CD4-positive, alpha-beta T cell treated with Interleukin-6 for 4 hours (primary cell): Measurements from ENCODE around the gene MERTK.
"Not testable (repeated sequence)": the region's sequence is repeated elsewhere in the genome, so short reads cannot be mapped to it uniquely, and the experiment has no call there.

Source experiments
- DNase-seq: peaks from one replicate; pipeline ENCODE4 v3.0.0-alpha.2; 2020; ENCODE audit warnings: mixed read lengths

The MERTK gene

GRCh38 chr2:112019569-112019982 is 121.2 kb downstream of the MERTK start:
- no peak for DNase-seq

DNA sequence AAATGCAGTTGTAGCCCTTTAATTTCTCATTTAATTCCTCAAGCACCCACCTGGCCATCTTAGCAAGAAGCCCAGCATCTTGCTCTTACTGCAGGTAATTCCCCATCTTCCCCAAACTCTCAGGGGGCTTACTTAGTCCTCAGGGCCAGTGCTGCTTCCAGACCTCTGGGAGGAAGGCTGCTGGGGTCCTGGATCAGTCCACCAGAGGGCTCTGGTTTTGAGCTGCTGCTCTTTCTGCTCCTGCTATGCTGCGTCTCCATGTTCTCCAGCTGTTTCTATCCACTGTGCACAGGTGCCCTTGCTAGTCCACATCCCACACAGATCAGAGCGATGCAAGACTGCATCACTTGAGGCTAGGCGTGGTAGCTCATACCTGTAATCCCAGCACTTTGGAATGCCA is 122.2 kb downstream of the MERTK start:
- DNase-seq = no peak

GRCh38 chr2:112021290-112021689 is 122.9 kb downstream of the MERTK start:
- no peak for DNase-seq

DNA sequence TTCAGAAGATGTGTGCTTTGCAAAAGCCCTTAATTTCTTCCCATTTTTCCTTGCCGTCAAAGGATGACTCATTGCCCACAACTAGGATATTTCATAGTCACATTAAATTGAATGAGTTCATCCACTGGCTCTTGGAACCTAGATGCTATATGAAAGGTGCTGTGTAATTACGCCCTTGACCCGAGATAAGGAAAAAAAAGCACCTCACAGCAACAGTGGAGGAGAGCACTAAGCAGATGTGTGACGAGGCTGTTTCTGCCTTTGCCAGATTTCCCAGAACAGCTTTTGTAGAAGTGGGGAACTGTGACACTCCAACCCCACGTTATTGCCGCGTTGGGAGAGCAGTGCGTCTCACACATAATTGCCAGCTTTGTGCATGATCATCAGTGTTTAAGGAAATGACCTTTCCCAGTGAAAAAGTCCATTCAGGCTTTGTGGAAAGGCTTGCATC is 123.4 kb downstream of the MERTK start:
- no peak for DNase-seq

DNA sequence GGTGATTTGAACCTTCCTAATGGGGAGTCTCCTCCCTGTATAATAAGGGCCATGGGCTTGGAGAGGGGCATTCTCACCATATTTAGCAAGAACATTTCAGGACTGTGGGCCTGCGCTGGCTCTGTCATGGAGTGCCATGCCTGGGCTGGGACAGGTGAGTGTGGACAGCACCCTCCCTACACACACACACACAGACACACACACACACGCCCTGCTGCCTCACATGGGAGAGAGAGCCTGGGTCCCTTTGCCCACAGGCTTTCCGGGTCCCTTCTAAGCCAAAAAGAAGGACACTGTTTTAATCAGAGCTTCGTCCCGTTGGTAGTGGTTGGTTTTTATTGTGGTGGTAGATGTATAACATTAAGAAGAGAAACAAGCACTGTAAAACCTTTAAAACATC is 125.3 kb downstream of the MERTK start:
- no peak for DNase-seq

- no peak for DNase-seq
Measured at GRCh38 chr2:112024231-112024630, 125.8 kb downstream of the MERTK start.

DNA sequence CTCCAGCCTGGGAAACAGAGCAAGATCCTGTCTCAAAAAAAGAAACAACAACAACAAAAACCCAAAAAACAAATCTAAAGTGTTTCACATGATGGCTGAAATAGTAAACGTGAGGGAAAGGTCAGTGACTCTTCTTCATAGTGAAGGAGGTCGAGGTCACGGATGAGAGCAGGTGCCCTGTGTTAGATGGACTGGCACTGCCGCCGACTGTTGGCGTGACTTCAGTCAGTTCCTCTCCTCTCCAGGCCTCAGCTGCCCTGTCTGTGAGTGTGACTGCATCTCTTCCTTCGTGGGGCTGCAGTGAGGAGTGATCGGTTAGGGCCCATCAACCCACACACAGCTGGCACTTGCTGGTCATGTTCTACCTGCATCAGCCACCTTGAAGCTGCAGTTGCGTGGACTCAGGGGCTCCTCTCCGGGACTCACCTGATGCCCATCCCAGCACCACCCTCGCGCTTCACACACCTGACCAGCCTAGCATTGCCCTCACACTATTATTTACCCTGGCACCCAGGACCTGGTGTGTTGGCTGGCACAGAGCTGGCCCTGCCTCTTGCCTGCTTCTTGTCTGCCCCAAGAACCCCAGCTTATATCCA is 126.6 kb downstream of the MERTK start:
- no peak for DNase-seq

- no peak for DNase-seq
Measured at GRCh38 chr2:112026509-112026908, 128.1 kb downstream of the MERTK start.

DNA sequence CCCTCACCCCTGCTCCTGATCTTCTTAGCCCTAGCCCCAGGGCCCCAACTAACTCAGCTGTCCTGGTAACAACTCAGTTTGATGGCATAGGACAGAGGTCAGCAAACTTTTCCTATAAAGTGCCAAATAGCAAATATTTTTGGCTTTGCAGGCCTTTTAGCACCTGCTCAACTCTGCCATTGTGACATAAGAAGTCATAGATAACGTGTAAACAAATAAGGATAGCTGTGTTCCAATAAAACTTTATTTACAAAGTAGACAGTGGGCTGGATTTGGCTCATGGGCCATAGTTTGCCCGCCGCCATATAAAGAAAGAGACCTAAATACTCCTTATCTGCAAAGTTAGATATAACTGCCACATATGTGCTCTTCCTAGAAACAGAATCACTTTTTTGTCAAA is 129.4 kb downstream of the MERTK start:
- DNase-seq = no peak

GRCh38 chr2:112029164-112029563 is 130.8 kb downstream of the MERTK start:
- DNase-seq = no peak

GRCh38 chr2:112031473-112032223 is 133.2 kb downstream of the MERTK start:
- no peak for DNase-seq

DNA sequence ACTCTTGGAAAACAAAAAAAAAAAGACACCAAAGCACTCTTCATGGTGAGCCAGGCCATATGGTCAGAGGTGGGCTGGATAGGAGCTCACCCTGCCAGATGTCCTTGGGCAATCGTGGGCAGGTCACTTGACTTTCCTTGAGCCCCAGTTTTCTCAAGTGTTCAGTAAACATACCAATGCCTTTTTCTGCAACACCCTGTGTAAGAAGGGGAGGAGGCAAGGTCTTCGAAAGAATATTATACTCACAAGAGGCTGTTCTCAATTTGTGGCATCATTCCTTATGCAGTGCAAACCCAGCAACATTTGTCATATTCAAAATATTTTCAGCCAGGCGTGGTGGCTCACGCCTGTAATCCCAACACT is 133.8 kb downstream of the MERTK start:
- DNase-seq = no peak

DNA sequence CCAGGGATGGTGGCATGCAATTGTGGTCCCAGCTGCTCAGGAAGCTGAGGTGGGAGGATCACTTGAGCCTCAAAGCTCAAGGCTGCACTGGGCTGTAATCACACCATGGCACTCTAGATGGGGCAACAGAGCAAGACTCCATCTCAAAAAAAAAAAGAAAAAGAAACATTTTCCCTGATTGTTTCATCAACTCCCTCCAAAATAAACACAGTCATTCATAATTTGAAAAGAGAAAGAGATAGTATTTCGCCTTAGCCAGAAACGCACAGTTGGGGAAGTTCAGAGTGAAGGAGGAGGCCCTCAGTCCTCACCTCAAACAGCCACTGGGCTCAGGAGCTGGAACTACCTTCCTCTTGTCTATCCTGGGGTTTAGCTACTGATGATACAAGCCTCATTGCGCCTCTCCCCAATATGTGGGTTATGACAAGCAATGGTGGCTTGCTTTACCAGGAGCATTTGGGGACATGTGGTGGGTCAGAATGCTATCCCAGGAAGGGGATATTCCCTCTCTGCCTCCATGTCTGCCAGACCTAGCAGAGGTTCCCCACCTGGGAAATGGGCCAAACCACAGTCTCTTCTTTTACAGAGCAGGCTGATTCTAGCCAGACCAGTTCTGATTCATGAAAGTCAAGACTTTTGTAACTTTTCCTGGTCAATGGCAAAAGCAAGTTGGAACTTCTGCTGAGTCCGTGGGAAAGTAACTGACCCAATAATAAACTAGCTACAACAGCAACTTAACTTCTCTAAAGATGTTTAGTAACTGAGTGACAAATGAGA is 134.5 kb downstream of the MERTK start:
- no peak for DNase-seq

GRCh38 chr2:112033600-112033999 is 135.2 kb downstream of the MERTK start:
- DNase-seq = no peak

DNA sequence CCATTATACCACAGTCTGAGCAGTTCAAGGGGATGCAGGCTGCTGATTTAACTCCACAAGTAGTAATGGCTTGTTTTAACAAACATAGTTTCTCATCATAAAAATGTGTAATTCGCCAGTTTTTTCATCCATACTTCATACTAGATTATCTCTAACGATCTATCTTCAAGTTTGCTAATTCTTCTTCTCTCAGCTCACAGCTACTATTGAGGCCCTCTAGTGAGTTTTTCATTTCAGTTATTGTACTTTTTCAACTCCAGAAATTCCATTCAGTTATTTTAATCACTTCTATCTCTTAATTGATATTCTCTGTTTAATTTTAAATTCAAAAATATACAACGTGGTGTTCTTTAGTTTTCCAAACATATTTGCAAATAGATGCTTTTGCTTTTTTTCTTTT is 136.5 kb downstream of the MERTK start:
- no peak for DNase-seq

DNA sequence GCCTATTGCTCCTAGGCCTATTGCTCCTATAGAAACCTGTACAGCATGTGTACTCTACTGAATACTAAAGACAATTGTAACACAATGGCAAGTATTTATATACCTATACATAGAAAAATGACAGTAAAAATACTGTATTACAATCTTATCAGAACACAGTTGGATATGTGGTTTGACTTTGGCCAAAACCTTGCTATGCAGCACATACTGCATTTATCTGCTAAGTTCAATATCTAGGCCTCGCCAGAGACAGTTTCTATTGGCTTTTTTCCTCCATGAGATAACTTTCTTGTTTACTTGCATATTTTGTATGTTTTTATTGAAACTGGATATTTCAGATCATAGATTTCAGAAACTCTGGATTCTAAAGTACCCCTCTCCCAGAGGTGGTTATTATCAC is 137.4 kb downstream of the MERTK start:
- no peak for DNase-seq

- DNase-seq = not testable (repeated sequence)
Measured at GRCh38 chr2:112039556-112039955, 141.1 kb downstream of the MERTK start.

DNA sequence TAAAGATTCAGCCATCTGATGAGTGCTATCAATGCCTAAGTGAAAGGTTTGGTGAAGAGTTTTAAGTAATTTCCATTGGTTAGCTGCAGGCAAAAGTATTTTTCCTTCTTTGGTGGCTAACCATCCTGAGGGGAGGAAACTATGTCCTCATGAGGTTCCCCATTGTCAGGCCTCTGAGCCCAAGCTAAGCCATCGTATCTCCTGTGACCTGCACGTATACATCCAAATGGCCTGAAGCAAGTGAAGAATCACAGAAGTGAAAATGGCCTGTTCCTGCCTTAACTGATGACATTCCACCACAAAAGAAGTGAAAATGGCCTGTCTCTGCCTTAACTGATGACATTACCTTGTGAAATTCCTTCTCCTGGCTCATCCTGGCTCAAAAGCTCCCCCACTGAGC is 141.7 kb downstream of the MERTK start:
- not testable (repeated sequence) for DNase-seq

- not testable (repeated sequence) for DNase-seq
Measured at GRCh38 chr2:112041460-112041859, 143.1 kb downstream of the MERTK start.

DNA sequence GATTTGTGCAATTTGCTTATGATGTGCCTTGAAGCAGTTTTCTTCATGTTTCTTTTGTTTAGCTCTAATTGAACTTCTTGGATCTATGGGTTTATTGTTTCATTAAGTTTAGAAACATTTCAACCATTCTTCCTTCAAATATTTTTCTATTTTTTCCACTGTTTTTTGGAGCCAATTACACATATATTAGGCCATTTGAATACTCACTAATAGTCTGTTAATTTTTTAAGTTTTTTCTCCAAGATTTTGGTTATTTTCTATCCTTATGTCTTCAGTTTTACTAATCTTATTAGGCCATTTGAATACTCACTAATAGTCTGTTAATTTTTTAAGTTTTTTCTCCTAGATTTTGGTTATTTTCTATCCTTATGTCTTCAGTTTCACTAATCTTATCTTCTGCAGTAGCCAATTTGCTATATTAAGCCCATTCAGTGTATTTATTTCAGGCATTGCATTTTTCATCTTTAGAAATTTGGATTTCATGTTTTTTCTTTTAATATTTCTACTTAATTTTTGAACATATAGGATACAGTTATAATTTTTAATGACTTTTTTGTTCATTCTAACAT is 147.1 kb downstream of the MERTK start:
- no peak for DNase-seq

DNA sequence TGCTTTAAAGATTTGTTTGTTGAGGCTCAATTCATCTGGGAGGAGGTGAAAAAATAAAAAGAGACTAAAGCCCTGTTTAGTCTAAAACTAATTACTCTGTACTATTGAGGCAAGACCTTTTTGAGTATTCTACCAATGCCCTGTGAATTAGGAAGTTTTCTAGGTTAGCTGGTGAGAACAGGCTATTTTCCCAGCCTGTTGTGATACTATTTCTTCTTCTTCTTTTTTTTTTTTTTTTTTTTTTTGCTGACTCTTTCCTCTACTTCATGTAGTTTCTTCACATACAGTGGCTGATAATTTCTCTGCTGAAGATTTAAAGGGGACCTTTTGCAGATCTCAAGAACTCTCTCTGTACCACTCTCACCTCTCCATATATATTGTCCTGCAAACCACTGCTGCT is 147.8 kb downstream of the MERTK start:
- no peak for DNase-seq

GRCh38 chr2:112047537-112048235 is 149.3 kb downstream of the MERTK start:
- no peak for DNase-seq

- DNase-seq = no peak
Measured at GRCh38 chr2:112048236-112048592, 149.8 kb downstream of the MERTK start.
